D721Med (cell line): Measurements from ENCODE around the gene VASP.

ENCODE experiments used
- DNase-seq: peaks from one replicate; pipeline ENCODE4 v3.0.0; 2011; ENCODE audit warnings: low spot score; ENCODE audit not compliant: insufficient read length
- FAIRE-seq: peaks from 2 replicates; lab custom pipeline; 2011; peaks lifted over from hg19 to GRCh38; lab: Jason Lieb, UNC
- TF ChIP-seq, protein P1 (sequence below): IDR thresholded peaks from 2 replicates; pipeline ENCODE4 v1.5.1; 2012; ENCODE audit warnings: mild to moderate bottlenecking, control low read depth; ENCODE audit not compliant: insufficient read depth; ENCODE audit errors: missing control alignments

The VASP gene

DNA sequence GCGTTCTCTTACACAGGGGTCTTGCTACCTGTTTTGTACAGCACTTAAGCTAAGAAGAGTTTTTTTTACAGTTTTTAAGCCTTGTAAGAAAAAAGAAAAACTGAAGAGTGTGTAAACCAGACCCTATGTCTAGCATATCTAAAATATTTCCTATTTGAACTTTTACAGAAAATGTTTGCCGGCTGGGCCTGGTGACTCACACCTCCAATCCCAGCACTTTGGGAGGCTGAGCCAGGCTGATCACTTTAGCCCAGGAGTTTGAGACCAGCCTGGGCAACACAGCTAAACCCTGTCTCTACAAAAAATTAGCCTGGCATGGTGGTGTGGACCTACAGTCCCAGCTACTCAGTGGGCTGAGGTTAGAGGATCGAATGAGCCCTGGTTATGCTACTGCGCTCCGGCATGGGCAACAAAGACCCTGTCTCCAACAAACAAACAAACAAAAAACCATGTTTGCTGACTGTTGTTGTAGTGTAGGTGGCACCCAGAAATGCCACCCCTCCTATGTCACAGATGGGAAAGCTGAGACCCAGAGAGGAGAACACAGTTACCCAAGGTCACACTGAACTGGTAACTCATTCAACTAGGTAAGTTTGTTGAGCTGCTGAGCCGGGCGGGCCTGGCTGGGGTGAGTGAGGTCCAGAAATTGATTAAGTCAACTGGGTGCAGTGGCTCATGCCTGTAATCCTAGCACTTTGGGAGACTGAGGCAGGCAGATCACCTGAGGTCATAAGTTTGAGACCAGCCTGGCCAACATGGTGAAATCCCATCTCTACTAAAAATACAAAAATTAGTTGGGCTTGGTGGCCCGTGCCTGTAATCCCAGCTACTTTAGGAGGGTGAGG is 1.9 kb upstream of the VASP start:
- TF ChIP-seq, protein P1, sequence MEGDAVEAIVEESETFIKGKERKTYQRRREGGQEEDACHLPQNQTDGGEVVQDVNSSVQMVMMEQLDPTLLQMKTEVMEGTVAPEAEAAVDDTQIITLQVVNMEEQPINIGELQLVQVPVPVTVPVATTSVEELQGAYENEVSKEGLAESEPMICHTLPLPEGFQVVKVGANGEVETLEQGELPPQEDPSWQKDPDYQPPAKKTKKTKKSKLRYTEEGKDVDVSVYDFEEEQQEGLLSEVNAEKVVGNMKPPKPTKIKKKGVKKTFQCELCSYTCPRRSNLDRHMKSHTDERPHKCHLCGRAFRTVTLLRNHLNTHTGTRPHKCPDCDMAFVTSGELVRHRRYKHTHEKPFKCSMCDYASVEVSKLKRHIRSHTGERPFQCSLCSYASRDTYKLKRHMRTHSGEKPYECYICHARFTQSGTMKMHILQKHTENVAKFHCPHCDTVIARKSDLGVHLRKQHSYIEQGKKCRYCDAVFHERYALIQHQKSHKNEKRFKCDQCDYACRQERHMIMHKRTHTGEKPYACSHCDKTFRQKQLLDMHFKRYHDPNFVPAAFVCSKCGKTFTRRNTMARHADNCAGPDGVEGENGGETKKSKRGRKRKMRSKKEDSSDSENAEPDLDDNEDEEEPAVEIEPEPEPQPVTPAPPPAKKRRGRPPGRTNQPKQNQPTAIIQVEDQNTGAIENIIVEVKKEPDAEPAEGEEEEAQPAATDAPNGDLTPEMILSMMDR = no peak
- FAIRE-seq (no peak), DNase-seq (no peak)

DNA sequence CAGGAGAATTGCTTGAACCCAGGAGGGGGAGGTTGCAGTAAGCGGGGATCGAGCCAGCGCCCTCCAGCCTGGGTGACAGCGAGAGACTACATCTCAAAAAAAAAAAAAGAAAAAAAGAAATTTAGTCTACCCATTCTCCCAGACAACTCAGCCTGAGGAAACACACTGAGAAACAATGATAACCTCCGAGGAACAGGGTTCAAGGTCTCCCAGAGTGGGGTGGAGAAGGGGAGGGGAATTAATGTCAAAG is 1.4 kb upstream of the VASP start:
- no peak for DNase-seq
- TF ChIP-seq, protein P1 = no peak
- no peak for FAIRE-seq

DNA sequence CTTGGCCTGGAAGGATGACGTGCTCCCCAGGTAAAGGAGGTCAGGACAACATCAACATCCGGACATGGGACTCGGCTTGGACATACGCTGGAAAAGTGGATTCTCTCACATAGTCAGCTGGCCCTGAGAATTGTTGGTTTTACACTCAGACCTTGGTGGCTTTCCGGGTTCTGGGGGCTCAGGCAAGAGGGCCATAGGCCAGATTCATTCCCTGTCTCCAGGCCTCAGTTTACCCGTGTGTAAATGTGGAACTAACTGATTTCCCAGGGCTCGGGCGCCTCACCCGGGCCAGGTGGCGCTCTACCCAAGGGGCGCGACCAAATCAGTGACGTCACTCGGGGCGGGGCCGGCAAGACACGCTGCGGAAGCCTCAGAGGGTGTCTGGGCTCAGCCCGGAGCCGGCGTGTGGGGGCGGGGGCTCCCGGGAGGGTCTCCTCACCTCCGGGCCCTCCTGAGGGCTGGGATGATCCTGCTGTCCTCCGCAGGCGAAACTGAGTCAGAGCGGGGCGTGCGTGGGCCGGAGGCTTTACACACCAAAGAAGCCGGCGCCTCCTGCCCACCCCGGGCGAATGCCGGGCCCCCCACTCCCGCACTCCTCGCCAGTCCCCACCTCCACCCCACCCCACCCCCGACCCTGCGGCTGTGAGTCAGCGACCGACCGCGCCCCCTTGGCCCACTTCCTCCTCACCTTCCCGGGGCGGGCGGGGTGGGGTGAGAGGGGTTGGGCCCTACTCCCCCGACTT is 862 bp upstream of the VASP start:
- peak; percentile 84 for DNase-seq
- TF ChIP-seq, protein P1 = peak; percentile 51
- FAIRE-seq = no peak

DNA sequence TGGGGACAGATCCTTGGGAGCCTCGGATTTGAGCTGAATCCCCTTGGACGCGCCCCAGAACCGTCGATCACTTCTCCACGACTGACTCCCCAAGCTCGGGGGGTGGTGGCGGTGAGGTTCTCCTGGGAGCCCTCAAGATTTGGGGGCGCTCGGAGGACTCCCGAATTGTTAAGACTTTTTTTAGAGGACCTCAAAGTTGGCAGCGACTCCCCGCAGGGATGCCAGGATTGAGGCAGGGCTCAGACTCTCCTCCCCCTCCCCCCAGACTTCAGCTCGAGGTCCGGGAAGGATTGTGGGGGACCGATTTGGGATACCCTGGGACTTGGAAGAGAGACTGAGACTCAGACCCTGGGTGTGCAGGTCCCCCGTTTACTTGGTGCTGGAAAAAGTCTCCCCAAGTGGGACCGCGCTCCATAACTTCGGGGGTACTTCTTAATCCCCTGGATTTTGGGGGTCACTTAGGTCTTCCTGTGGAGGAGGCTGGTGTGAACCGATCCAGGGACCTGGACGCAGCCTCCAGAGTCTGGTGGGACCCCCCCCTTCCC is 665 bp downstream of the VASP start:
- TF ChIP-seq, protein P1 = no peak
- DNase-seq (no peak), FAIRE-seq (no peak)

DNA sequence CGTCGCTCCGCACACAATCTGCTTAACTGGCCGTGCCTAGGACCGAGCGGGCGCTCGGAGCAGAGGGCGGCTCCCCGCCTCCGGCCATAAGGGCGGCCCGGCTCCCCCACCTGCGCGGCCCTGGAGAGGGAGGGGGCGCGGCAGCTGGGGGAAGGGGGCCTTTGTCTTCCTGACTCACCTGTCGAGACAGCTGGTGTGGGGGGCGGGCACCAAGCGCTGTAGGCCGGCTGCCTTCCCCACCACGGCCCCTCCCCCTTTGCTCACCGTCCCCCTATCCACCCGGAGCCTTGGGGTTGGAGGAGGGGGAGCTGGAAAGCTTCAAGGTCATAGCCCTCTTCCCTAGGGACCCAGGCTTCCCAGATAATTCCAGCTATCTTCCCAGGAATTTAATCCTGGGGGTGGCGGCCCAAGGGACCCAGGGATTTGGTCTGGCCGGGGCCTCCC is 1.2 kb downstream of the VASP start:
- FAIRE-seq (no peak), DNase-seq (peak; percentile 66)
- TF ChIP-seq, protein P1 = no peak

DNA sequence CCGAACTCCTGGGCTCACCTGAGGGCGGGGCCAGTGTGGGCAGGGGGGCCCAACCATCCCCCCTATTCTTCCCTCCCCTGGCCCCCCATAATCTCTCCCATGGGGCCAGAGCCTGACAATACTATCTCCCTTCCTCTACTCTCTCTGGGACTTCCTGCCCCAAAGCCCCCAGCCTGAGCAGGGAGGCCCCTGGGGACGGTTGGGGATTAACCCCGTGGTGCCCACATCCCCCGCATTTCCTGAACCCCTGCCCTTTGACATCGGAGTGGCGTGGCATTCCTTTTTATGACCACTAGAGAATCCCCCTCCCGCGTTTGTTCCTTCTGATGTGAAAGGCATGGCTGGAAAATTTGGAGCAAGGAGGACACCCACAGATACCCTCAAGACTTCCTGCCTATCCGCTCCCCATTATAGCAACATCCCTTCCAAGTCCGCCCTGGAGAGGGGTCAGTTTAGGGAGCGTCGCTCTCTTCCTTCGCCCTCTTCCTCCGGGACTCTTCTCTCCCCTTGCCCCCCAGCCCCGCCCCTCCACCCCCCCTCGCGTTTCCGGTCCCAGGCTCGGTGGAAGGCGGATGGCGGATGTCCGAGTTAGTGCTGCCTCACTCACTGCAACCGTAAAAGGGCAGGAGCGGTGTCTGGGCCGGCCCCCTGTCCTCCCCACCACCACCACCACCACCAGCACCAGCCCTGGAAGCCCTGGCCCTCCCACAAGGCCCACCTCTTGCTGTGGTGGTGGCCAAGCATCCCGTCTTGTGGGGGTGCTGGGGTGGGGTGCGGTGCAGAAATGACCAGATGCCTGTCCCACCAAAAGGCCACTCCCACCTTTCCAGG is 1.8 kb downstream of the VASP start:
- DNase-seq (no peak), FAIRE-seq (no peak)
- TF ChIP-seq, protein P1 = no peak
